ENCODE data around the gene NKX2-1. TPM values are rescaled to one million over a fixed set of nuclear protein-coding genes. Genes with fewer than 3 reads are reported as not detected.

Gene NKX2-1
- total RNA-seq, 2 experiments from 2014 or later = not detected

DNA sequence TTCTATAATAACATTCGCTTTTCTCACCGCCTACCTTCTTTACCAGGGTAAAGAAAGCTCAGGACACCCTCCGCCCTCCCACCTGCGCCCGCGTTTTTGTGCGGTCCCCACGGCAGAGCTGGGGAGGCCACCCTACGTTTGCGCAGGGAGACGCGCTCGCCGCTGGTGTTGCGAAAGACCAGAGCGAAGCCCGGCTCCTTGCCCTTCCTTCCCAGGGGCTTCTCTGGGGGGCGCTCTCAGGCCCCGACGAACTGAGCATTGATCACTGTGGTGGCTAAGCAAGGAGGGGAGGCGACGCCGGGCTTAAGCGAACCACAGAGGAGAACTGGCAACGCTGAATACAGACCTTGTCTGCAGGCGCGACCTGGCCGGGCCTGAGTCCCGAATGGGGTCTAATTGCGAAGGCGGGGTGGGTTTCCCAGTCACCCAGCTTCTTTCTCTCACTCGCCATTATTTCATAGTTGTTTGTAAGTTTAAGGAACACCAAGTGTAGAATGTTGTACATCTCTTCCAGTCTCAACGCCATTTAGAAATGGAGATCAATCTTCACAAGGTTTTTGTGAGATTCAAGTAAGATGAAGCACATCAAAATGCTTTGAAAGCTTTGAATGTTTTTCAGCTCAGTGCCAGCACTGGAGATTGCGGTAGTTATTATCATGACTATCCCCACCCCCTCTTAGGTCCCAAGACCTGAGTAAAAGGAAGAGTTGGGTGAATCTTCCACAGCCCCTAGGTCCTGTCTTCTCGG is 1.7 kb upstream of the NKX2-1 start:
- Mint-ChIP-seq H3K4me3 (no peak overlapping the region), H3K9me3 (peaks cover 4% of the 10 kb centered on the region), H3K36me3 (peaks cover 4% of the 10 kb centered on the region), H3K27ac (no peak overlapping the region), H3K27me3 (peaks cover 92% of the 10 kb centered on the region), H3K4me1 (peaks cover 17% of the 10 kb centered on the region)
- DNase-seq = no peak

DNA sequence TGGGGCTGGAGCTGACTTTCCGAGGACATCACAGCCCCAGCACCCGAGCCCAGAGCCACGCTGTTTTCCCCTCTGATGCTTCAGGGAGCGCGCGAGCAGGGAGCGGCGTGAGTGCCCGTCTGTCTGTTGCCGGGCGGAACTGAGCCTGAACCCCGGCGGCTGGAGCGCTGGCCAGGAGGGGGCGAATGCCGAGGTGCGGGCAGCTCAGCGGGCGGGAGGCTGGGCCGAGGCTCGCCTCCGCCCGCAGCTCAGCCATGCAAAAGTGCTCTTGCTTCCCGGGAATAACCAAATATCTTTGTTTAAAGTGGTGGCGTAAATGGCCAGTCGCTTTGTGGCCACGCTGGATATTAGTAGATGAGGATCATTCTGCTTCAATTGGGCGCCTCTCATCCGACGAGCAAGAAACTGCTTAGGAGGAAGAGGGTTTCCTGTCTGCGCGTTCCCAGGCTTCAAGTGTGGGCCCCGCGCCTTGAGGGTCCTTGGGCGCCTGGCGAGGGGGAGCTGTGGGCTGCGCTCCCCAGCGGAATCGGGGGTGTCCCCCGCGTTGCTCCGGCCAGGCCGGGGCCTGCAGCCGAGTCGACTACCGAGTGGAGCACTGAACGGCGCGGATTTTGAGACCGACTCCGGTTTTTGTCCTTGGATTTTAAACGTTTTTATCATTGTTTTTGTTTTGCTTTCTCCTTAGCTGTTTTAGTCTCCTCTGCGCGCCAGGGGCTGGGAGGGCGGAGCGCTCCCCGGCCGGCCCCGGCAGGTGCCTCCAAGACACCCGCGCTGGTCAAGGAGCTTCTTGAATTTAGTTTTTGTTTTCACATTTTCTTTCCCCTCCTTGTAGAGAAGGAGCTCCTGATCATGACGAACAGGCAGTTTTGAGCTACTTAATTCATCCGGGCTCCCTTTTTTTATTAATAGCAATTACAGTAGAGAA is 831 bp upstream of the NKX2-1 start:
- Mint-ChIP-seq H3K4me3 (peak overlapping the region; percentile 25), H3K36me3 (peaks cover 2% of the 10 kb centered on the region), H3K27me3 (peaks cover 92% of the 10 kb centered on the region), H3K9me3 (peaks cover 3% of the 10 kb centered on the region), H3K27ac (no peak overlapping the region), H3K4me1 (peaks cover 20% of the 10 kb centered on the region)
- DNase-seq = no peak

GRCh38 chr14:36518586-36519430 is 1.2 kb downstream of the NKX2-1 start:
- Mint-ChIP-seq H3K36me3 (no peaks in the 10 kb centered on the region), H3K9me3 (peaks cover 3% of the 10 kb centered on the region), H3K27ac (no peak overlapping the region), H3K27me3 (peaks cover 92% of the 10 kb centered on the region), H3K4me1 (peaks cover 17% of the 10 kb centered on the region), H3K4me3 (peak overlapping the region; percentile 59)
- DNase-seq = no peak

DNA sequence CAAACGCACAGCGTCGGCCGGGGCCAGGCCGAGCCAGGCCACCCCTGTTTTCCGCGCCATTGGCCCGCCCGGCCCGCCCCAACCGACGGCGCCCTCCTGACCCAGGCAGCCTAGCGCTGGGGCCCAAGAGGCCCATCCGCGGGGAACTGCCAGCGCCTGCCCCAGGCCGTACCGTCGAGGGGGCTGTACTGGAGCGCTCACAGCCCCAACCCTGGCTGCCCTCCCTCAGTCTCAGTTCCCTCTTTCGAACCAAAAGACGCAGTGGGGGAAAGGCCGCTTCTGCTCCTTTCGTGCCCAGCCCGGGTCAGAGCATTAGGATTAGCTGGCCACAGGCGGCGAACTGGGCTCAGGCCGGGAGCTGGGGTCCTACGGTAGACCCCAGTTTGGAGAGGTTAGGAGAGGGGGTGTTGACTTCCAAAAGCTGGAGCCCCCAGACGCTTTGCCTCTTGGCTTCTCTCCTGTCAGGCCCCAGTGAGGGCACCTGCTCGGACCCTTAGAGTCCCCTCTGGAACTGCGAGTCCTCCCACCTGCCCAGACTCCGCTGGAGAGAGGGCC is 1.9 kb downstream of the NKX2-1 start:
- Mint-ChIP-seq H3K9me3 (peaks cover 3% of the 10 kb centered on the region), H3K27me3 (peaks cover 92% of the 10 kb centered on the region), H3K4me1 (peaks cover 17% of the 10 kb centered on the region), H3K36me3 (peaks cover 2% of the 10 kb centered on the region), H3K27ac (no peak overlapping the region), H3K4me3 (no peak overlapping the region)
- DNase-seq = no peak

DNA sequence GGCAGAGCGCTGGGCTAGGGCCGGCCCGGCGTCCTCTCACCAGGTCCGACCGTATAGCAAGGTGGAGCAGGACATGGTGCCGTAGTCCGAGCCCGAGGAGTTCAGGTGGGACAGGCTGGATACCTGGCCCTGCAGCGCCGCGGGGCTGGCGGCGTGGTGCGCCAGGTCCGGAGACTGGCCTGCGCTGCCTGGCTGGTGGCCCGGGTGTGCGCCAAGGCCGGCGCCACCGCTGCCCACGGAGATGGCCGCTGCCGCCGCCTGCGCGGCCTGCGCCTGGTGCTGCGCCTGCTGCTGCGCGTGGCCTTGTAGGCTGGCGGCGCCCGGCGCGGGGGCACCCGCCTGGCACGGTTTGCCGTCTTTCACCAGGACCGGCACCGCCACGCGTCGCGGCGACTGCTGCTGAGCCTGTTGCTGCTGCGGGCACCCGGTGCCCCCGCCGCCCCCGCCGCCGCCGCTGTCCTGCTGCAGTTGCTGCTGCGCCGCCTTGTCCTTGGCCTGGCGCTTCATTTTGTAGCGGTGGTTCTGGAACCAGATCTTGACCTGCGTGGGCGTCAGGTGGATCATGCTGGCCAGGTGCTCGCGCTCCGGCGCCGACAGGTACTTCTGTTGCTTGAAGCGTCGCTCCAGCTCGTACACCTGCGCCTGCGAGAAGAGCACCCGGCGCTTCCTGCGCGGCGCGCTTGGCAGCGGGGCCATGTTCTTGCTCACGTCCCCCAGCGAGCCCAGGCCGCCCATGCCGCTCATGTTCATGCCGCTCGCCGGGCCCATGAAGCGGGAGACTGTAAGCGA is 2.6 kb downstream of the NKX2-1 start:
- Mint-ChIP-seq H3K4me3 (no peak overlapping the region), H3K27me3 (peaks cover 92% of the 10 kb centered on the region), H3K36me3 (peaks cover 2% of the 10 kb centered on the region), H3K4me1 (peaks cover 17% of the 10 kb centered on the region), H3K27ac (no peak overlapping the region), H3K9me3 (peaks cover 3% of the 10 kb centered on the region)
- no peak for DNase-seq

GRCh38 chr14:36516719-36517241 is 3.3 kb downstream of the NKX2-1 start:
- Mint-ChIP-seq H3K27me3 (peaks cover 92% of the 10 kb centered on the region), H3K36me3 (peaks cover 2% of the 10 kb centered on the region), H3K4me3 (no peak overlapping the region), H3K27ac (no peak overlapping the region), H3K4me1 (peaks cover 14% of the 10 kb centered on the region), H3K9me3 (no peaks in the 10 kb centered on the region)
- no peak for DNase-seq

- DNase-seq = no peak
- H3K4me1 Mint-ChIP-seq = peaks cover 11% of the 10 kb centered on the region
- no peak overlapping the region for H3K27ac Mint-ChIP-seq
- no peak overlapping the region for H3K4me3 Mint-ChIP-seq
- no peaks in the 10 kb centered on the region for H3K9me3 Mint-ChIP-seq
- peaks cover 2% of the 10 kb centered on the region for H3K36me3 Mint-ChIP-seq
- H3K27me3 Mint-ChIP-seq = peaks cover 87% of the 10 kb centered on the region
Measured at GRCh38 chr14:36515896-36516718, 3.9 kb downstream of the NKX2-1 start.

- Mint-ChIP-seq H3K27me3 (peaks cover 86% of the 10 kb centered on the region), H3K36me3 (peaks cover 2% of the 10 kb centered on the region), H3K4me3 (no peak overlapping the region), H3K9me3 (no peaks in the 10 kb centered on the region), H3K27ac (no peak overlapping the region), H3K4me1 (peaks cover 11% of the 10 kb centered on the region)
- no peak for DNase-seq
Measured at GRCh38 chr14:36515105-36515593, 4.9 kb downstream of the NKX2-1 start.

DNA sequence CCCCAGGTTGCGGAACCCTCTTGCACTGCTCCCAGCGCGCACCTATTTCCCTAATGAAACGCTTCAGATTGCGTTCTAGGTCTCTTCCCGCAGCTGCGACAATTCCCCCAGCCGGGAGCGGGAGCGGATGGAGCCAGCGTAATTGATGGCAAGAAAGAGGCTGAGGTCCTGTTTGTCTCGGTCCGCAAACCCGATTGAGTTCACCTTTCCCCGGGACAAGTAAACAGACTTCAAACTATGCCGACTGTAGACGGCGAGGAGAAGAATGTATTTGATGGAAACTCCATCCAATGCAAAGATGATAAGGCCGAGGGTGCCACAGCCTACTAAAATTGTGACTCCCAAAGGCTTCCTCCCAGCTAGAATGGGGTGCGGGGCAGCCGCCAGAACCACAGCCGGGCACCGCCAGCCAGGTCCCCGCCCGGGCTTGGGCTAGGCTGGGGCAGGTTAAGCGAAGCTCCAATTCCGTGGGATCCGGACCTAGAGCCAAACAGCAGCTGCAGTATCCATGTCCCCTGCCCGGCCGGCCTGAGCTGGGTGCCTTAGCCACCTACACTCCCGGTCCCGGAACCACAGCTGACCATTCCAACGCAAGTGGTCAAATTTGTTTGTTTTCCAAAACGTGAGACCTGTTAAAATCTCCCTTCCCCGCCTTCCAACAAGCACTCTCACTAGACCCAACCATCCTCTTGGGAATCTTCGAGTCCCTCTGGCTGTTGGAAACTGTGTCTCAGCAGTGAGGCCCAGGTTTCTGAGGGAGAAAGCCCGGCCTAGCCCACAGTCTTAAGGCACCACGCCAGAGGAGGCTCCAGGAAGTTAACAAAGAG is 5.5 kb downstream of the NKX2-1 start:
- peaks cover 86% of the 10 kb centered on the region for H3K27me3 Mint-ChIP-seq
- peaks cover 2% of the 10 kb centered on the region for H3K36me3 Mint-ChIP-seq
- H3K4me1 Mint-ChIP-seq = peaks cover 9% of the 10 kb centered on the region
- no peak overlapping the region for H3K4me3 Mint-ChIP-seq
- H3K27ac Mint-ChIP-seq = no peak overlapping the region
- no peak for DNase-seq
- H3K9me3 Mint-ChIP-seq = no peaks in the 10 kb centered on the region

DNA sequence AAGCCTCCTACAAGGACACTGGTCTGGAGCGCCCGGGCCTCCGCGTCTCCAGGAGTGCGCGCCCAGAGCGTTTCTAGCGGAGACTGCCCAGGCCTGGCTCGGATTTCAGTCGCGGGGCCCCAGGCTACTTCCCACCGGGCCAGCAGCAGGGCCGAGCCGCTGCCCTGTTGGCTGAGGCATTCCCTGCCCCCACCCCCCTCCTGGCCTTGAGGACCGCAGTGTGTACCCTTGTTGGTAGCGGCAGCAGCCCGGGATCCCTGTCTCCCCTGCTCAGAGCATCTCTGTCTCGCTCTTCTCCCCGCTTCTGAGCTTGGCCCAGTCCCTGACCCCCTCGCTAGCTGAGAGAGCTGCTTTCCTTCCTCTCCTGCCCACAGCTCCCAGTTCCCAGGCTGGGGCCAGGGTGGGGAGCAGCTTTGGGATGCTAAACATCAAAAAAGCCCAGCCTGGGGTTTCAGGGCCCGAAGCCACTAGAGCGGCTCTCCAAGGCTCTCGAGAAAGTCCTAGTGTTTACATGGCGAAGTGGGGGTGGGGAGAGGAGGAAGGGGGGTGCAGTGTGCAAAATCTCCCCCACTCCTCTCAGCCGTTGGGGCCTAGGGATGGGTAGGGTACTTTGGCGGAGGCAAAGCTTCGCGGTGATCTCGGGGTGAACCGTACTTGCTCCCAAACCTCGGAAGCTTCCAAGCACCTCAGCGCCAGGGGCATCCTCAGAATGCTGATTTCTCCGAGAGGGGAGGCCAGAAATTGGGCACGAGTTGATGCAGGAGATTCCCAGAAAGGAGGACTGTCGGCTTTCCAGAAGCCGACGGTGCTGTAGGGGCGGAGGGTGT is 6.4 kb downstream of the NKX2-1 start:
- peaks cover 86% of the 10 kb centered on the region for H3K27me3 Mint-ChIP-seq
- peaks cover 4% of the 10 kb centered on the region for H3K9me3 Mint-ChIP-seq
- no peak overlapping the region for H3K27ac Mint-ChIP-seq
- peaks cover 5% of the 10 kb centered on the region for H3K4me1 Mint-ChIP-seq
- no peak overlapping the region for H3K4me3 Mint-ChIP-seq
- no peak for DNase-seq
- peaks cover 2% of the 10 kb centered on the region for H3K36me3 Mint-ChIP-seq

GRCh38 chr14:36513012-36513420 is 7.0 kb downstream of the NKX2-1 start:
- no peak overlapping the region for H3K4me3 Mint-ChIP-seq
- no peak for DNase-seq
- peaks cover 2% of the 10 kb centered on the region for H3K36me3 Mint-ChIP-seq
- peaks cover 4% of the 10 kb centered on the region for H3K9me3 Mint-ChIP-seq
- no peak overlapping the region for H3K27ac Mint-ChIP-seq
- peaks cover 86% of the 10 kb centered on the region for H3K27me3 Mint-ChIP-seq
- H3K4me1 Mint-ChIP-seq = peaks cover 5% of the 10 kb centered on the region

DNA sequence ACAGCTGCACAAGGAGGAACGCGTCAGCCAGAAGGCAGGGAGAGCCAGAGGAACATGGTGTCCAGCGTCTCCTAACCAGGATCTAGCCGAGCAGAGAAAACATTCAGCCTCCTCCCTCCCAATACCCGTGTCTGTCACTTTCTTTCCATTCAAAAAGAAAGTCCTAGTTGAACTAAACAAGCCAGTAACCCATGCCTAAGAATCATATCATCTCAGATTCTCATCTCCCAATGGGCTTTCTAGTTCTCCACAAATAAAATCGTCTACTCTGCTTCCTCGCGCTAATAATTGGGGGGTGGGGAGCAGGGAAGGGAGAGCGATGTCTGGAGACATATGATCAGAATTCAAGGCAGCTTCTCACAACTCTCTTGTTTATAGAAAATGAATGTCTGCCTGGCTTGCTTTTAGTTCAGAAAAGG is 7.4 kb downstream of the NKX2-1 start:
- no peak overlapping the region for H3K4me3 Mint-ChIP-seq
- H3K36me3 Mint-ChIP-seq = peaks cover 4% of the 10 kb centered on the region
- H3K4me1 Mint-ChIP-seq = peaks cover 9% of the 10 kb centered on the region
- no peak overlapping the region for H3K27ac Mint-ChIP-seq
- peaks cover 6% of the 10 kb centered on the region for H3K9me3 Mint-ChIP-seq
- H3K27me3 Mint-ChIP-seq = peaks cover 90% of the 10 kb centered on the region
- no peak for DNase-seq
